GM13977 (cell line): ENCODE data around the gene NCAPG2.
"Not testable (repeated sequence)": the region's sequence is repeated elsewhere in the genome, so short reads cannot be mapped to it uniquely, and the experiment has no call there.

Source experiments
- DNase-seq: peaks from one replicate; pipeline ENCODE4 v3.0.0; 2012; ENCODE audit warnings: low spot score
- CTCF ChIP-seq: IDR thresholded peaks from 2 replicates; pipeline ENCODE4 v1.5.1; 2012; ENCODE audit warnings: mild to moderate bottlenecking, control low read depth; ENCODE audit not compliant: insufficient read depth; ENCODE audit errors: extremely low read depth, missing control alignments
- in situ Hi-C: fragments of 300-500 bp; cut with MboI; formaldehyde crosslinking; loops from one replicate; pipeline ENCODE4 v1.12.0; 2022; ENCODE audit warnings: low sequenced_read_pairs, low pct_unique_long_range_greater_than_20kb, mixed read lengths, inconsistent platforms; ENCODE audit not compliant: unreplicated experiment

Gene NCAPG2

GRCh38 chr7:158682456-158682855 lies 22.1 kb downstream of the NCAPG2 start:
- DNase-seq = no peak
- no peak for TF ChIP-seq CTCF
- in situ Hi-C loops = no loop called here

- TF ChIP-seq CTCF = no peak
- in situ Hi-C loops = no loop called here
- no peak for DNase-seq
Observed at GRCh38 chr7:158680754-158681153, 23.9 kb downstream of the NCAPG2 start.

- no peak for DNase-seq
- in situ Hi-C loops = no loop called here
- no peak for TF ChIP-seq CTCF
Observed at GRCh38 chr7:158676906-158677305, 27.7 kb downstream of the NCAPG2 start.

- TF ChIP-seq CTCF = no peak
- no peak for DNase-seq
- in situ Hi-C loops = no loop called here
Observed at GRCh38 chr7:158676171-158676840, 28.3 kb downstream of the NCAPG2 start.

GRCh38 chr7:158672975-158673374 lies 31.6 kb downstream of the NCAPG2 start:
- no peak for DNase-seq
- TF ChIP-seq CTCF = no peak
- in situ Hi-C loops = no loop called here

- DNase-seq, in situ Hi-C loops: not testable (repeated sequence)
Observed at GRCh38 chr7:158668086-158668485, 36.5 kb downstream of the NCAPG2 start.

GRCh38 chr7:158666966-158667678 lies 37.5 kb downstream of the NCAPG2 start:
- DNase-seq, in situ Hi-C loops: not testable (repeated sequence)
